Central memory CD4-positive, alpha-beta T cell (primary cell): ENCODE measurements around the gene EXOC4.
"Not testable (repeated sequence)": the region's sequence is repeated elsewhere in the genome, so short reads cannot be mapped to it uniquely, and the experiment has no call there.

Source experiments
- DNase-seq: peaks from one replicate; pipeline ENCODE4 v3.0.0; 2022

EXOC4 gene

GRCh38 chr7:133962646-133963045, 709.8 kb downstream of the EXOC4 start:
- no peak for DNase-seq

DNA sequence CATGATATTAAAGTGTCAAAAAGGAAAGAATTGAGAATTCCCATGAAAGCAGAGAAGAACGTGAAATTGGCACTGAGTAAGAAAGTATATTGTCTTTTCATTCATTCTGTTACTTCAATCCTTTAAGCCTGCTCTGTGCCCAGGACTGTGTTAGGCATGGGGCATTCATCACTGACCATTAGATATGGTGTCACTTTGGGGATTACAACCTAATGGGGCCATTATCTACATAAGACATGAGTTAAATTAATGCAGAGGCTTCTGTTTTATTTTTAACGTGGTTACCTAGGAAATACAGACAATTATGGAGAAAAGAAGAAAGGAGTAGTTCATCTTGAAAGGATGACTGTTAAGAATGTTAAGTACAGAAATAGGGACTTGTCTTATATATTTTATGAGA, 710.8 kb downstream of the EXOC4 start:
- no peak for DNase-seq

DNA sequence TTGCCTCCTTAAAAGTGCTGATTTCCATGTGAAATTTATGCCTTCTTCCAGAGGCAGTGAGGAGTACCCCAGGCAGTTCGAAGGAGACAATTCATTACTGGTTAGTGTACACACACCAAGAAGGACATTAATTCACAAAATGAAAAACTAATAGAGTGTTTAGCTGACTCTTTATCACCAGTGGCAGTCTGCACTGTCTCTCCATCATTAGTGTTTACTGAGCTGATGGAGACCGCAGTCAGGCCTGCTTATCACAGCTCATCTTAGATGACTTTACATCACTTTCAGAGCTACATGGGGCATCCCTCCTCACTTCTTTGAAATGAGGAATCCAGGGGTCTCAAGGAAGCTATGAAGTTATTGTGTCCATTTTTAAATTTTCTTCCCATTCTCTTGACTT, 718.7 kb downstream of the EXOC4 start:
- no peak for DNase-seq

DNA sequence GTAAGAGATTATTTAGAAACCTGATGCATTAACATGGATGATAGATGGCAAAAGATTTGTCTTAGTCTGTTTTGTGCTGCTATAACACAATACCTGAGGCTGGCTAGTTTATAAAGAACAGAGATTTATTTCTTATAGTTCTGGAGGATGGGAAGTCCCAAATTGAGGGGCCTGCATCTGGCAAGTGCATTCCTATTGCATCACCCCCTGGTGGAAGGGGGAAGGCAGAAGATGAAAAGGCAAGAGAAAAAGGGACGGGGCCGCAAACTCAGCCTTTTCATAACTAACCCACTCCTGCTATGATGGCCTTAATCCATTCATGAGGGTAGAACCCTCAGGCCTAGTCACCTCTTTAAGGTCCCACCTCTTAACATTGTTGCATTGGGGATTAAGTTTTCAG, 720.8 kb downstream of the EXOC4 start:
- no peak for DNase-seq

DNA sequence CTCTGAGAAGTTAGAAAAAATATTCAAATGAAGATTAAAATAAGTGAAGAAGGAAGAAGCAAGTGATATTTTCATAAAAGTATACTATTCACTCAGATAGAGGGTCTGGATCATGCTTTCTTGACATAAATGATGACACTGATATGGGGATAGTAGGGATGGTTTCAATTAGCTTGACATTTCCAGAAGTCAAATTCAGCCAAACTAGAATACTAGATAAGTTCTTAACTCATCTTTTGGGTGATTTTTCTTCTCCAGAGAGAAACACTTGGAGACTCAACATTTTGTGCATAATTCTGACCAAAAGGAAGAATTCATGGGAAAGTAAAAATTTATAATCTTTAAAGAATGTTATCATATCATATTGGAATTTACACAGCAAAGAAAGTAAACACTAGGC, 722.3 kb downstream of the EXOC4 start:
- no peak for DNase-seq

- no peak for DNase-seq
Observed at GRCh38 chr7:133976140-133976539, 723.3 kb downstream of the EXOC4 start.

- DNase-seq, result no peak
Observed at GRCh38 chr7:133977409-133978274, 724.8 kb downstream of the EXOC4 start.

DNA sequence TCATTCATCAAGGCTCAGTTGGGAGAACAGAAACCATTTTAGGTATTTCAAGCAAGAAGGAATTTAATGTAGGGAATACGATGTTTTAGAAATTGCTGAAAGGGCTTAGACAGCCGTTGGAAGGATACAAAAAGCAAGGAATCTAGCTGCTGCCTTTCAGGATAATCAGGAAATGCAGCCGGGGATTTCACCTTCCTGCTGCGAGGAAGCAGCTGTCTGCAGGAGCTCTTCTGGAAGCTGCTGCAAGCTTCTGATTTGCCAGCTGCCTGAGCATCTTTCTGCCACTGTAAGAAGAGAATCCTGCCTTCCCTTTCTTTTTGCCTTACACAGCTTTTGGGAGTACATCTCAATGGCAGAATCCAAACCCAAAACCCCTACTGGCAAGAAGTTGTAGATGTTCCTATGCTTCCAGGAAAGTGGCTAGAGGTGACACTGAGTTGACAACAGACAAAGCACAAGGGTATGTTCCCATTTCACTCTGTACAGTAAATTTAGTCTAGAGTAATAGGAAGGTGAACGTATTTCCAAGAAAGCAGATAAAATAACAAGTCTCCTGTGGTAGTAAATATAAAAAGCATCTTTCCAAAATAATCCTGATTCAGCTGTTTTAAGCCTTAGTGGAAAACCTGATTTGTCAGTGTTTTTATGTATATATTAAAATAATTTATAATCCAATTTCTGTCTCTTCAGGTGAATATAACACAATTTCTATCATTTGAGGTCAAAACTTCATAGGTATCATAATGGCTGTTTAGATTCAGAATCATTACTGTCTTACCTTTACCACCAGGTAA, 725.8 kb downstream of the EXOC4 start:
- DNase-seq, result no peak

GRCh38 chr7:133980804-133981203, 727.9 kb downstream of the EXOC4 start:
- no peak for DNase-seq

DNA sequence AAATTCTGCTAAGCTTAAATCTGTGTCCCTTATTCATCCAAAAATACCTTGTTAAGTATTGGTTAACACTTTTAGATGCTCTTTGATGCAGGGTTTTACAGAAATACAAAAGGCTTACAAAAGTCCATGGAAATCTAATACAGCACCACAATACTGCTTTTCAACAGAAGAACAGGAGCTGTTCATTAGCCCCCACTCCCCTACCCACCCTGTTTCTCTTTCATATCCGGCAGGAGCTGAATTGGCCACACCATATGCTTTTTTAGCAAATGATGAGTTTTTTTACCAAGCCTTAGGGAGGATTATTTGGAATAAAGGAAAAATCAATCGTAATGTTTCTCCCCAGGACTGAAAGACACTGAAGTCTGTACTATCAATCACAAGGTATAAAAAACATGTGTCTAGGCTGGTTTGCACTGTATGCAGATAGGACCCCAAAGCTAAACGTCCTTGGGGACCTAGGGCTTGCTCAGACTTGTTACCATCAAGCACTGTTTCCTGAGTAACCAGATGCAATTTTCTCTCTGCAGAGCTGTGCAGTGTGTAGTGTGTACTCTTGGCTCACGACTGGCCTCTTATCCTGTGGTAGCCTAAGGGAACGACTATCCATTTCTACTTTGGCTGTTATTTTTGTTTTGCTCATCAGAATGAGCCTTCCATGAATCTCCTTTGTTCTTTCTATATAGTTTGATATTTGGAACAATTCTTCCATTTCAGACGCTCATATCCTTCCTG, 731.0 kb downstream of the EXOC4 start:
- no peak for DNase-seq

DNA sequence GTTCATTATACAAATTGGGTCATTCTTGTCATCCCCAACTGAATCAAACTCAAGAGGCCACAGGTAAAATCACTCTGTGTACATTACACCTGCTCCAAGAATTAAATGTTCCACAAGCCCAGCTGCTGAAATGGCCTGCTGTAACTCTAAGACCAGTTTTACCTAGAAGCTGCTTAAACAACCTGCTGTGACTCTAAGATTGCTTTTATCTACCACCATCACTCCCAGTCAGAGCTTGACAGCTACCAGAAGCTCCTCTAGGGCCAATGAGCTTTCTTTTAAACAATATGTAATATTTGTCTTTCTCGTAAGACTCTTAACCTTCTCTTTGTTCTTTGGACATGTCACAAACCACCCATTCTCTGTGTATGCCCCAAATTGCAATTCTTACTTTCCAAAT, 732.4 kb downstream of the EXOC4 start:
- DNase-seq, result no peak

DNA sequence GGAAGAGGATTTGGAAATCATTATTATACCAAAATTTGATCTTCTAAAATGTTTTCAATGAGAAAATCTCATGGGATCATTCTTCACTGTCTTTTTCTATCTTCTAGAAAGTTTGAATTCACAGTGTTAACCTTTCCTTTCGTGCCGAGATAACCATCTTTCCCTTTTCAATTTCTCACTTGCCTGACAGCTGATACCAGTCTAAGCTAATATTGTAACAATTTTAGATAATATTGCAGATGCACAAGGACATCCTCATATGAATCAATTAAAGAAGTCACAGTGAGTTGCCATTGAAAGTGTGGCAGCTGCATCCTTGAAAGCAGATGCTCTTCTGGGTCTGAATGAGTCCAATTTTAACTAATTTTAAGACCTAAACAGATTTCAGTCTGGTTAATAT, 734.7 kb downstream of the EXOC4 start:
- DNase-seq, result no peak

DNA sequence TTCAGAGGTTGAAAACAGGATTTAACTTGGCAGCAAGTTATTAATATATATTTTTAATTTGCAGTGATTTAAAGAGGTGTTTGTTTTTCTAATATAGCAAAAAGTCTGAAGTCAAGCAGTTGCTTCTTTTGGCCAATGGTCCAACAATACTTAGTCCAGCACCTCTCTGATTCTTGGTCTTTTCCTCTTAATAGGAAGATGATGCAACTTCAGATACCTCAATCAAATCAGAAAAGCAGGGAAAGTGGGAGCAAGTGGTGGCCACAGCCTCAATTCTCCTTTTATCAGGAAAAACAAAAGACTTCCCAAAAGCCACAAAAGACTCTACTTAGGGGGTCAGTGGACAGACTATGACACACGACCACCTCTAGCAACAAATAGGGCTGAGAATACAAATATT, 740.7 kb downstream of the EXOC4 start:
- no peak for DNase-seq

DNA sequence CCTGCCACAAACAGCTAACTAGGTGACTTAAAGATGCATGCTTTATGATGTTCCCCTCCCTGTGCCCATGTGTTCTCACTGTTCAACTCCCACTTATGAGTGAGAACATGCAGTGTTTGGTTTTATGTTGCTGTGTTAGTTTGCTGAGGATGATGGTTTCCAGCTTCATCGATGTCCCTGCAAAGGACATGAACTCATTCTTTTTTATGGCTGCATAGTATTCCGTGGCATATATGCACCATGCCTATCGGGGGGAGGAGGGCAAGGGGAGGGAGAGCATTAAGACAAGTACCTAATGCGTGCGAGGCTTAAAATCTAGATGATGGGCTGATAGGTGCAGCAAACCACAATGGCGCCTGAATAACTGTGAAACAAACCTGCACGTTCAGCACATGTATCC, 741.2 kb downstream of the EXOC4 start:
- DNase-seq, result not testable (repeated sequence)

DNA sequence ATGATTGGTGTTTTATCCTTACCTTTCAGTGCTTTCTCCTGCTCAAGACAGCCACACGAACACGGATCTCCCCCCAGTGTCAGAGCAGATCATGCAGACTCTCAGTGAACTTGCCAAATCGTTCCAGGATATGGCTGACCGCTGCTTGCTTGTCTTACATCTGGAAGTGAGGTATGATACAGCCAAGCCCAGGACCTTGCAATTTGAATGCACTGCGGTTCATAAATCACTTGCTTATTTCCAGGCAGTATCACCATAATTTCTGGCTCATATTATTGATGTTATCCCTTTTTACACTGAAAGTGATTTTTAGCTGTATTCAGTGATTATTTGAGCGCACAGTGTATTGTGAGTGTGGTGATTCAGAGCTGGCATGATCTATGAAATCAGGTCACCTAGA, 744.6 kb downstream of the EXOC4 start:
- no peak for DNase-seq

GRCh38 chr7:133999178-133999577, 746.3 kb downstream of the EXOC4 start:
- DNase-seq, result no peak

- no peak for DNase-seq
Observed at GRCh38 chr7:134004829-134005505, 752.1 kb downstream of the EXOC4 start.

DNA sequence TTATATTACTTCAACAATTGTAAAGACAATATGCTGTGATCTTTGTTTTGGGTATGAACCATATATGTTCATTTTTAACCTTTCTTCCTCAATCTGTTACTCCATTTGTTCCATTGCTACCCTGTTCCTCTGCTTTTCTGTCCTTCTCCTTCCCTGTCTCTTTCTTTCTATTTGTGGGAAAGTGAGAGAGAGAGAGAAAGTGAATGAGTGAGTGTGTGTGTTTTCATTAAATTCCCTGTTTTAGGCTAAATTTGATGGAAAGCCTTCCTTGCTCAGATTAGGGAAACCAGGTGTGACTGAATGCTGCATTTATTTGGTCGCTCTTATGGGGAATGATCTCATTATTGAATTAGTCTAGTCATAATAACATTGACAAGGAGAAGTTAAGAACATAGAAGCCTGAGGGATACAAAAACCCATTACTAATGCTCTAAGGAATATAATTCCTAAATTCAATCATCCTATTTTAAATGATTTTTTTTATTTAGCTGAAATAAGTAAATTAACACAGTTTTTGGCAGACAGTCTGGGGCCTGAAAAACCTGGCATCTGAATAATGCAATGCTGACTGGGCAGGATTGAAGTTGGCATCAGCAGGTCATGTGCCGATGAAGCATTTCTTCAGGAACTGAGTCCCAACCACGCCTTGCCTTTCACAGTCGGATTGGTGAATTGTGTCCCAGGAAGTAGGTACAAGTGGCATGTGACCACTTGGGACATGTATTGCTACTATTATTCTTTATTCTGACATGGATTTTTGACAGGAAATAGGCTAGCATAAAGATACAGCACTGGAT, 756.6 kb downstream of the EXOC4 start:
- no peak for DNase-seq

- DNase-seq, result no peak
Observed at GRCh38 chr7:134013249-134013648, 760.4 kb downstream of the EXOC4 start.

DNA sequence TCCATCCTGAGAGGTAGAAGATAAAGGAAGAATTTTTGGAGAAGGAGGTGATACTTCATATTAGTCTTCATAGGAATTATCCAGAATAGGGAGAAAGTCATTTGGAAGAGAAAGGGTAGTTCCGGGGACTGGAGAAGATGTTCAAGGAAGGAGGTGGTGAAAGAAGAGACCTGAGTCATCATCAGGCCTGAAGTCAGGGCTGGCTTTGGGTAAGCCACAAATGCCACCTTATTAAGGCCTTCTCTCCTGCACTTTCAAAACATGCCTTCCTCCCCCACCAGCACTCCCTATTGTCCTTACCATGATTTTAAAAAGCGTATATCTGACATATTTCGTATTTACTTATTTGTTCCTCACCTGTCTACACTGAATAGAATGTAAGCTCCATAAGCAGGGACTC, 762.1 kb downstream of the EXOC4 start:
- no peak for DNase-seq

DNA sequence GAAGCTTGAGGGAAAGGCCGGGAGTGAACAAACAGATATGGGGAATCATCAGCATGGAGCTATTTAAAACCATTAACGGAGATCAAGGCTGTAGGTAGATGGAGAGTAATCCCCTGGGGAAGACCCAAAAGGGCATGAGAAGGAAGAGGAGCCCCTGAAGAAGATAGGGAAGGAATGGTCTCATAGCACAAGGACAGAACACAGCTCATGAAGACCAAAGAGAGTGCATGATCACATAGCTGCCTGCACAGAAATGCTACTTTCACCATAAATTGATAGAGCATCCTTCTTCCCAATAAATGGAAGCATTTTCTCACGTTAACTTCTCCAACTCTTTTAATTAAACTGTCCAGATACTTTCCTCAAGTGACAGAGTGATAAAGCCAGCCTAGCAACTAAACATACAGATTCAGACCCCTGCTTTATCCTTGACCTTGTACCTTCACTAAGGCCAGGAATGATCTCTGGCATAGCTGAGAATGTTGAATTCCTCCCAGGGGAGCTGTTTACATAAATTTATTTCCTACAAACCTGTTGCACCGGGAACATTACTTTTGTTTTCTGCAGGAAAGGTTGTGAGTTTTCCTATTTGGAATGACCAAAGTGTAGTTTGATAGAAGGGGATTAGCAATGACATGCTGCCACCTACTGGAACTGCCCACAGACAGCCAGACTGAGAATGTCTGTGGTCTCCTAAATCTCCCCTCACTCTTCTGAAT, 763.5 kb downstream of the EXOC4 start:
- no peak for DNase-seq
